GM18909 (cell line): ENCODE results near the gene GNG4.
"Not testable (repeated sequence)": the region's sequence is repeated elsewhere in the genome, so short reads cannot be mapped to it uniquely, and the experiment has no call there.

Source experiments
- ATAC-seq: cut with Tn5 transposase; IDR thresholded peaks from one replicate; pipeline ENCODE4 v1.9.1; 2021; ENCODE audit warnings: mild to moderate bottlenecking; ENCODE audit not compliant: unreplicated experiment, poor library complexity

The GNG4 gene

DNA sequence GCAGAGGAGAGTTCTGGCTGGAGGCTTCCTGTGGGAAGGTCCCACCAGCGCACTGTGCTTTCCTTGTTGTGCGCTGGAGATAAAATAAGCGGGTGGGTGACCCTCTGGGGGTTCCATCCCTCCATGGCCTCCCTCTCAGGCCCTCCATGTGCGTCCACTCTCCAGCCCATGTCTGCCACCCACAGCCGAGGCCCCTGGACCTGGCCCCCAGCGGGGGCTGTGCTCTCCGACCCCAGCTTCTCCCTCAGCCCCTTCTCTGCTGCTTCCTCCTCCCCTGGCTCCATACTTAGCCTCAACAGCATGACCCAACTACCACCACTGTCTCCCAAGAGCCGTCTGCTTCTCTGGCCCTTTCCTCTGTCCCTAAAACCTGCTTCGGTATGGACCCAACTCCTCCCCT, 61.4 kb downstream of the GNG4 start:
- no peak for ATAC-seq

DNA sequence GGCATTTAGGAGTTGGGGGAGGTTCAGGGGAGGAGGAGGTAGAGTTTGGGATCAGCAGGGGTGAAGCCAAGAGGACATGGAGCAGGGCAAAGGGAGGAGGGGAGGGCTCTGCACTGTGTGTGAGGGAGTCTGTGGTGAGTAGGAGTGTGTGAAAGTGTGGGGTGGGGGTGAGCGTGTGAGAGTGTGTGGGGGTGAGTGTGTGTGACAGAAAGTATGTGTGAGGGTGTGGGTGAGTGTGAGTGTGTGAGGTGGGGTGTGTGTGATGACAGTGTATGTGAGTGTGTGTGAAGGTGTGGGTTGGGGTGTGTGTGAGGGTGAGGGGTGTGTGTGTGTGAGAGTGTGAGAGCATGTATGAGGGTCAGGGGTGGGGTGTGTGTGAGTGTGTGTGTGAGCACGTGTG, 62.6 kb downstream of the GNG4 start:
- no peak for ATAC-seq

GRCh38 chr1:235586413-235586812, 63.2 kb downstream of the GNG4 start:
- no peak for ATAC-seq

GRCh38 chr1:235584973-235585372, 64.6 kb downstream of the GNG4 start:
- ATAC-seq: no peak

- no peak for ATAC-seq
Measured at GRCh38 chr1:235583511-235584001, 66.0 kb downstream of the GNG4 start.

GRCh38 chr1:235582130-235582529, 67.5 kb downstream of the GNG4 start:
- ATAC-seq: no peak

DNA sequence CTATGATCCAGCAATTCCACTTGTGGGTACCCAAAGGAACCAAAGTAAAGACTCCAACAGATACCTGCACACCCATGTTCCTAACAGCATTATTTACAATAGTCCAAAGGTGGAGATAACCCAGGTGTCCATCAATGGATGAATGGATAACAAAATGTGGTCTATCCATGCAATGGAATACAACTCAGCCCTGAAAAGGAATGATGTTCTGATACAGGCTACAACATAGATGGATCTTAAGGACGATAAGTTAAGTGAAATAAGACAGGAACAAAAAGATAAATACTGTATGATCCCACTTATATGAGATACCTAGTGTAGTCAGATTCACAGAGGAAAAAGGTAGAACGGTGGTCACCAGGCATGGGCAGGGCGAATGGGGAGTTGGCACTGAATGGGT, 69.7 kb downstream of the GNG4 start:
- ATAC-seq: no peak

DNA sequence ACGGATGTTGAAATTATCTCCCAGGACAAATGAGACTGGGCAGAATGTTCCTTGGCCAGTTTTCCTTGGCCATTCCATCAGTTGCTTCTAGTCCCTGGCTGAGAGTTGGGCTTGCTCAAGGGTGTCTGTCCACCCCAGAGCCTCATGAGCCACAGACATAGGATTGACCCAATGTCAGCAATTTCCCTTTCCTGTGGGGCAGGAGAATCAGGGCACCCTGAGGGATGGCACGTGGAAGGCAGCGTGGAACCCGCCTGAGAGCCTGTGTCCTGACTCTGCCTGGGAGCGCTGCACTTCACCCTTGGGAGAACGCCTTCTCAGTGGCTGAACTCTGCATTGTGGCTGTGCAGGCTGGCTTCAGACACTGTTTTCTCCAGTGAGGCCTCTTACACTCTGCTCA, 74.0 kb downstream of the GNG4 start:
- ATAC-seq: no peak

GRCh38 chr1:235573880-235574279, 75.7 kb downstream of the GNG4 start:
- no peak for ATAC-seq

- not testable (repeated sequence) for ATAC-seq
Measured at GRCh38 chr1:235572971-235573370, 76.6 kb downstream of the GNG4 start.

- no peak for ATAC-seq
Measured at GRCh38 chr1:235571482-235571881, 78.1 kb downstream of the GNG4 start.

DNA sequence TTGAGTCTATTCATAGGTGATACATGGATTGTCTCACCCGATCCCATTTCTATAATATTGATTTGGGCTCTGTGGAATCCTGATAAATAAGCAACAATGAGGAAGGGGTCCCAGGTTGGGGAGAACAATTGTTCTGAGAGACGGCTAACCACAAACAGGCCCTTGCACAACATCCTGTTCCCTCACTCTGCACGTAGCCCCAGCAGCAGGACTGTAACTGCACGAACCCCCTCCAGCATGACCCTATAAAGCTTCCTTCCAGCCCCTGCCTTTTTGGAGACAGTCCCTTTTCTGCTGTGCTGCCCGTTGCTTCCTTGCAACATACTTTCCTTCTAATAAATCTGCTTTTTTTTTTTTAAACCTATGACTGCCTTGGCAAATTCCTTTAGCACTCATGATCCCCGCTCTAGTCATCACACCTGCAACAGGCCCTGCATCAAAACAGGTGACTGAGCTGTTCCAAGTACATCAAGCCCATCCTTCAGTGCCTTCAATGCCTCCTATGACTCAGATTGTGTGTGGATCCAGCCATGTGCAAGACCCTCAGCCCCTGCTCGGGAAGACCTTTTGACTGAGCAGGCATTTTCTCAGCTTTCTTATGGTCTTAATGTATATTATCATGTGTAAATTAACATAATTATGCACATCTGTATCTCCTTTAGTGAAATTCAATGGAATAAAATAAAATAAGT, 81.6 kb downstream of the GNG4 start:
- no peak for ATAC-seq

GRCh38 chr1:235566084-235566483, 83.5 kb downstream of the GNG4 start:
- ATAC-seq: no peak

DNA sequence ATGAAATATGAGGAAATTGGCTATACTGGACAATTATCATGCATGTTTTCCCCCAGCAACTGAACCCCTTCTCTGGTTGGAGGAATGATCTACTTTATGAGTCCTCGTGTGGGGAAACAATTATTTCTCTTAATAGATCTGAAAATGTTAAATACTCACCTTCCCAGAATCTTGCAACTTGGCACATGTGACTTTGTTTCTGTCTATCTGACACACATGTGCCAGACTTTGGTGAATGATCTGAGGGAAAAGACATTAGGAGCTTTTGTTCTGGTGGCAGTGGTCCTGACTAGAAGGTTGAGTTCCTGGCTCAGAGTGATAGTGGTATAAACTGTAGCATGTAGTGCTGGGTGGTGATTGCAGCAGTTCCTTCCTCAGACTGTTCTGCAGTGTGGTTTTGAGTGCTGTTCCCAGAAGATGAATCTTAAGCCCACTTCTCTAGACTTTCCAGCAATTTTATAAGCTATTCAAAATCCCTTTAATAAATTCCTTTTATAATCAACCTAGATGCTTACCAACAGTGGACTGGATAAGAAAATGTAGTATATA, 86.0 kb downstream of the GNG4 start:
- no peak for ATAC-seq

DNA sequence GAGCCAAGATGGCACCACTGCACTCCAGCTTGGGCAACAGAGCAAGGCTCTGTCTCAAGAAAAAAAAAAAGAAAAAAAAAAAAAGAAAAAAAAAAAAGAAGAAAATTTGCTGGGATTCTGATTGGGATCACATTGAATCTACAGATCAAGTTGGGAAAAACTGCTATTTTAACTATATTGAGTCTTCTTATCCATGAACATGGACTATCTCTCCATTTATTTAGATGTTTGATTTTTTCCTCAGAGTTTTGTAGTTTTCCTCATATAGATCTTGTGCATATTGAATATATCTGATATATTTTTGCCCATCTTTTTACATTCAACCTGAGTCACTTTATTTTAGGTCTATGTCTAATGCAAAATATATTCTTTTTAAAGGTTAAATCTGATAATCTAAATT, 87.0 kb downstream of the GNG4 start:
- no peak for ATAC-seq

DNA sequence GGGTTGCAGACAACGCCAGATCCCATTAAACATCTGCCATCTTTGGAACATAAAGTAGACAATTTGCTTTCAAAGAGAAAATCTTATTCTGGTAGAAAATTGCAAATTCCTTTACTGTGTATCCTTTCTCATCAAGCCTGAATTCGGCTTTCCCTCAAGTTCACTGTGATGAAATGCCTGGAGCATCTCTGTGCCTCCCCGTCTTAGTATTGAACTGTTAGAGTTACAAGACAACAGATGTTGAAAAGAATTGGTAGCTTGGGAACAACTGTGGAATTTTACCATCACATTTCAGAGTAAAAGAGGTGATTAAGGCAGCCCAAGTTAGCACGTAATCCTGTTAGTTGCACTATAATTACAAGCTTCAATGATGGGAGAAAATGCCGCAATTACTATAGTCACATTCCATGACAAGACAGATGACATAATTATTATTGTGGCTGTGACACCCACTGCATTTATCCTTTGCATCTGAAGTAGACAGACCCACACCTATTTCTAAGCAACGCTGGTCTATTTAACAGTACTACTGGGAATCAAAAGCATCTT, 90.9 kb downstream of the GNG4 start:
- no peak for ATAC-seq

DNA sequence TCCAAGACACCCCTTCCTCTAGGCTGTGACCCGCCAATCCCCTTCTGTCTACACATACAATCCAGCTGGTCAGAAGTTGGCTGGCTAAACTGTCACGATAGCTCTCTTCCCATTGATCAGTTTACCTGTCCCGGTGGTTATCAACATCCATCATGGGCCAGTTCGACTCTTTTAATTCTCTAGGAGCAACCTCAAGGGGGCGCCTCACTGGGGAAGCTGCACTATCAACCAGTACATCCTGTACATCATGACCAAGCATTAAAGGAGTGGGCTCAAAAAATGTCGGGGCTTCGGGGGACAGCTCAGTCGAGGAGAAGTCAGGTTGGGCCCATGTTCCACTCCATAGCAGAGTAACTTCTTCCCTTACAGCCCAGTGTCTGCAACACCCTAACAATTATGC, 92.1 kb downstream of the GNG4 start:
- no peak for ATAC-seq

GRCh38 chr1:235556807-235557206, 92.8 kb downstream of the GNG4 start:
- ATAC-seq: no peak

DNA sequence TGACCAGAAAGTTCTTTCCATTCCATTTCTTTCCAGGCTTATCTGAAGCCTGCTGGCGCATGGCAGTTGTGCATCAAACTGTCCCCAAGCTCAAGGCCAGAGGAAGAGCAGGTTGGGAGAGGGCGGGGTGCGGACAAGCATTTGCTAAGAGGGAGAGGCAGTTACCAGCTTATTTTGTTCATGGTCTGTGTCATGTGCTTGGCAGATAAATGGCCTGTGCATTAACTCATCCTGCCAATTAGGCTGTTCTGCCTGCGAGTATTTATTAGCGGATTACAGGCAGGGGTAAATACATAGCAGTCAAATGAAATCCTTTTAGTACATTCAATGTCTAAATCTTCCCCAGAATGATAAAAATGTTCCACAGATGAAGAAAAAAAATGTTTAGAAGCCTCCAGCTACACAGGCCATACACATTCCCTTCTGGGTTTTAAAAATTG, 96.5 kb downstream of the GNG4 start:
- no peak for ATAC-seq

DNA sequence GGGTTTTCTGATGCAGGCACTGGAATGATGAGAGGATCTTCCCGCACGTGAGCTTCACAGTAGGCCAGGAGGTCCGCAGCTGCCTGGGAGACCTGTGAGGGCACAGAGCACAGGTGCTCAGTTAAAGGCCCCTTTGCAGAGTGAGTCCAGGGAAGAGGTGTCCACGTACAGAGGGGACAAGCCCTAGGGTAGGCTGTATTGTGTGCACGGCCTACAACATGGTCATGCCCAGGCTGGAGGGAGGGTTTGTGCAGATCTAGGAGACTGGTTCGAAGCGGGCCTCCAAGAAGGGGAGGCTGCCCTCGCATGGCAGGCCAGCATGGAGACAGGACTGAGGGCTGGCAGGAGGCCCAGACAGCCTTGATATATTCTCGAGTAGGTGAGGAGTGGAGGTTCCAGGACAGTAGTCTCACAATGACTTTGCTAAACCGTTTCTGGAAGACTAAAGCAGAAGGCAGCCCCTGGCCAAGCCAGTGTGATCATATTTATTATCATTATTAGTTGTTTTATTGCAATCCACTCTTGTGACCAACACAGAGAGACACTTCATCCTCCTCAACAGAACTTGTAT, 97.4 kb downstream of the GNG4 start:
- ATAC-seq: no peak

- ATAC-seq: no peak
Measured at GRCh38 chr1:235549351-235550139, 100.0 kb downstream of the GNG4 start.
